HepG2 (cell line): ENCODE data around the gene TBX15. TPM values are rescaled to one million over a fixed set of nuclear protein-coding genes. Genes with fewer than 3 reads are reported as not detected.

Experiments
- ATAC-seq: fragments of 200-7000 bp; cut with Tn5 transposase; 3 replicates; pipeline ENCODE4 v1.9.1; 2020; ENCODE audit warnings: mild to moderate bottlenecking, moderate library complexity
- BruUV-seq: library from RNA; stranded (reverse); fragments of 400-500 nt; replicated peaks from 2 replicates; lab custom pipeline; 2021; lab: Mats Ljungman, UMichigan
- CTCF ChIA-PET: fragments of 300-600 bp; formaldehyde crosslinking; extraction: SDS; loops from one replicate; lab custom pipeline; 2021; ENCODE audit warnings: low total read pairs, inconsistent platforms, low intra/inter-chr PET ratio; lab: Yijun Ruan, JAX
- POLR2A ChIA-PET: fragments of 350-600 bp; sonication (Branson Sonifier 250); formaldehyde crosslinking; loops from one replicate; lab custom pipeline; 2020; ENCODE audit warnings: antibody characterized with exemption, inconsistent platforms; lab: Yijun Ruan, JAX
- DNase-seq: peaks from one replicate; pipeline ENCODE4 v3.0.0-alpha.2; 2015; ENCODE audit warnings: low spot score
- FAIRE-seq: peaks from 3 replicates; lab custom pipeline; 2011; peaks lifted over from hg19 to GRCh38; lab: Jason Lieb, UNC
- H2AFZ ChIP-seq: one replicate; pipeline ENCODE4 v1.6.1; 2011; ENCODE audit warnings: low read length, inconsistent platforms
- H3K27ac ChIP-seq: fragments of 300-600 bp; 3 replicates; pipeline ENCODE4 v1.8.0; 2011; ENCODE audit warnings: mixed run types, mild to moderate bottlenecking, mixed read lengths, low read length, inconsistent platforms; ENCODE audit not compliant: insufficient read depth; ENCODE audit errors: extremely low read length
- H3K27me3 ChIP-seq, 2 experiments: fragments of 200-600 bp in 1 of 2; 2 replicates in 1 of 2; 3 replicates in 1 of 2; pipeline versions ENCODE4 v1.6.0 to v1.8.0; 2011; ENCODE audit warnings: low read length in 2 of 2, mild to moderate bottlenecking in 2 of 2, moderate library complexity in 2 of 2, inconsistent platforms in 1 of 2; ENCODE audit not compliant: insufficient read depth in 2 of 2, control insufficient read depth in 1 of 2
- H3K36me3 ChIP-seq, 2 experiments: fragments of 200-600 bp in 1 of 2; replicated peaks in 1 of 2; 2 replicates in 1 of 2; 3 replicates in 1 of 2; pipeline versions ENCODE4 v1.5.1 to v1.8.0; 2011; ENCODE audit warnings: low read length in 2 of 2, inconsistent platforms in 1 of 2; ENCODE audit not compliant: insufficient read depth in 2 of 2, control insufficient read depth in 1 of 2
- H3K4me1 ChIP-seq: 2 replicates; pipeline ENCODE4 v1.5.1; 2012; ENCODE audit warnings: low read length, inconsistent platforms; ENCODE audit not compliant: insufficient read depth
- H3K4me2 ChIP-seq: 2 replicates; pipeline ENCODE4 v1.6.0; 2011; ENCODE audit warnings: low read depth, low read length, inconsistent platforms
- H3K4me3 ChIP-seq, 3 experiments: fragments of 200-600 bp in 1 of 3; sonication (generic), shearing (Covaris generic) in 1 of 3; replicated peaks in 1 of 3; 2 replicates each; pipeline ENCODE4 v1.5.1; 2011 to 2016; ENCODE audit warnings: low read length in 3 of 3, inconsistent platforms in 2 of 3, low read depth in 2 of 3, mild to moderate bottlenecking in 2 of 3, control low read depth in 1 of 3, mixed read lengths in 1 of 3; ENCODE audit not compliant: insufficient read depth in 1 of 3
- H3K79me2 ChIP-seq: one replicate; pipeline ENCODE4 v1.6.1; 2011; ENCODE audit warnings: low read length, inconsistent platforms; ENCODE audit not compliant: insufficient read depth
- H3K9ac ChIP-seq: 2 replicates; pipeline ENCODE4 v1.6.0; 2011; ENCODE audit warnings: mild to moderate bottlenecking, low read depth, low read length, inconsistent platforms; ENCODE audit not compliant: insufficient read depth
- H3K9me3 ChIP-seq: 2 replicates; pipeline ENCODE4 v1.5.1; 2012; ENCODE audit warnings: mild to moderate bottlenecking, low read length
- H4K20me1 ChIP-seq: 2 replicates; pipeline ENCODE4 v1.6.0; 2011; ENCODE audit warnings: inconsistent platforms, mild to moderate bottlenecking, low read length, moderate library complexity; ENCODE audit not compliant: insufficient read depth
- KLF12 ChIP-seq: sonication (generic); formaldehyde crosslinking; IDR thresholded peaks from 2 replicates; pipeline ENCODE4 v1.4.0; 2020; ENCODE audit warnings: missing genetic modification reagents, borderline replicate concordance
- ZMYM3 ChIP-seq: sonication (generic); formaldehyde crosslinking; IDR thresholded peaks from 2 replicates; pipeline ENCODE4 v1.5.1; 2020; ENCODE audit warnings: mild to moderate bottlenecking, missing genetic modification reagents
- ZSCAN21 ChIP-seq: sonication (generic); formaldehyde crosslinking; IDR thresholded peaks from 2 replicates; pipeline ENCODE4 v1.8.0; 2022; ENCODE audit warnings: mild to moderate bottlenecking, missing genetic modification reagents, moderate library complexity, borderline replicate concordance
- WGBS: methylation state at CpG from one replicate; pipeline ENCODE4 v1.1.6; 2017; ENCODE audit warnings: low lambda C conversion rate; 5-methylcytosine and 5-hydroxymethylcytosine counted together
- in situ Hi-C: cut with HindIII; loops from 2 replicates; pipeline ENCODE4 v1.10.0; 2017; ENCODE audit warnings: low pct_unique_long_range_greater_than_20kb; ENCODE audit not compliant: extremely low pct_ligation_motif_present
- intact Hi-C: fragments of 100-400 bp; cut with micrococcal nuclease; formaldehyde crosslinking; loops from one replicate; pipeline ENCODE4 v1.10.0; 2022; ENCODE audit not compliant: unreplicated experiment
- polyA plus RNA-seq, 8 experiments: library from polyadenylated mRNA; depleted of rRNA in 3 of 8; stranded (reverse) in 7 of 8; unstranded in 1 of 8; fragments of >200 nt; fragmentation: Illumina TruSeq in 4 of 8; extraction: Trizol in 4 of 8; gene quantifications; 2 replicates each; pipeline versions ENCODE4 v1.2.1 to v1.2.3, GENCODE V29; 2011 to 2016; ENCODE audit warnings: low read depth in 4 of 8, missing spikeins in 1 of 8, mixed read lengths in 1 of 8; ENCODE audit not compliant: insufficient read depth in 1 of 8
- total RNA-seq, 5 experiments: library from RNA; depleted of rRNA; stranded (reverse); fragments of >200 nt; fragmentation: Illumina TruSeq; extraction: Trizol; gene quantifications; 2 replicates each; pipeline ENCODE4 v1.2.3, GENCODE V29; 2016; ENCODE audit warnings: low read depth in 1 of 5
- TF ChIP-seq, protein P1 (sequence below), 2 experiments: sonication (generic) in 1 of 2; formaldehyde crosslinking in 1 of 2; IDR thresholded peaks; 2 replicates each; pipeline versions ENCODE4 v1.6.1 to v1.9.0; 2014 to 2022; ENCODE audit warnings: antibody characterized with exemption in 1 of 2, borderline replicate concordance in 1 of 2, inconsistent platforms in 1 of 2, low read depth in 1 of 2, missing genetic modification reagents in 1 of 2
- TF ChIP-seq, protein P2 (sequence below): sonication (generic); formaldehyde crosslinking; IDR thresholded peaks from 2 replicates; pipeline ENCODE4 v1.4.0; 2020; ENCODE audit warnings: missing genetic modification reagents, borderline replicate concordance

Gene TBX15
- total and polyA plus RNA-seq, 2 of the 13 experiments (the other 11 are each of a cell fraction or from before 2014, with no cell fraction given) = 0.42 to 1.9 TPM

DNA sequence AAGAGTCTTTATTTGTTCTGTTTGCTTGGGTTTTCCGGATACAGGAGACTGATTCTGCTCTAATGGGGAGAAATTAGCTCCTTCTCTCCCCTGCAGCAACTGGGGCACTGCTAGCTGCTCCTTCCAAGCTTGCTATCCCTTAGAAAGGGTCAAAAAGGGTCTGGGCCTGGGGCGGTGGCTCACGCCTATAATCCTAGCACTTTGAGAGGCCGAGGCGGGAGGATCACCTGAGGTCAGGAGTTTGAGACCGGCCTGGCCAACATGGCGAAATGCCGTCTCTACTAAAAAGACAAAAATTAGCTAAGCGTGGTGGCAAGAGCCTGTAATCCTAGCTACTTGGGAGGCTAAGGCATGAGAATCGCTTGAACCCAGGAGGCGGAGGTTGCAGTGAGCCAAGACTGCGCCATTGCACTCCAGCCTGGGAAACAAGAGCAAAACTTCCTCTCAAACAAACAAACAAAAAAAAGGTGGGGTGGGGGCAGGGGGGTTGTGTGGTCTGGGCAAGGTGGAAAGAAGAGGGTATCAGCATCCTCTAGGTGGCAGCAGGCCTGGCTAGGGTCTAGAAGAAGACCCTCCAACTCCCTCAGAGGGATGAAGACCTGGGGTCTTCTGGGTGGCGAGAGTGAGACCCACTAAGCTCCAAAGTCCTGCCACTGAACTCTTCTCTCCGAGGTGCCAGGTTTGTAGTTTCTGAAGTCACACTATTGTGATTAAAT, 15.4 kb upstream of the TBX15 start:
- WGBS = 94% methylated on average over 14 of the region's 14 CpGs
- no peak for TF ChIP-seq ZMYM3
- TF ChIP-seq ZSCAN21 (CRISPR knock-in tag) = no peak
- no peak for TF ChIP-seq KLF12 (CRISPR knock-in tag)
- TF ChIP-seq, protein P1, sequence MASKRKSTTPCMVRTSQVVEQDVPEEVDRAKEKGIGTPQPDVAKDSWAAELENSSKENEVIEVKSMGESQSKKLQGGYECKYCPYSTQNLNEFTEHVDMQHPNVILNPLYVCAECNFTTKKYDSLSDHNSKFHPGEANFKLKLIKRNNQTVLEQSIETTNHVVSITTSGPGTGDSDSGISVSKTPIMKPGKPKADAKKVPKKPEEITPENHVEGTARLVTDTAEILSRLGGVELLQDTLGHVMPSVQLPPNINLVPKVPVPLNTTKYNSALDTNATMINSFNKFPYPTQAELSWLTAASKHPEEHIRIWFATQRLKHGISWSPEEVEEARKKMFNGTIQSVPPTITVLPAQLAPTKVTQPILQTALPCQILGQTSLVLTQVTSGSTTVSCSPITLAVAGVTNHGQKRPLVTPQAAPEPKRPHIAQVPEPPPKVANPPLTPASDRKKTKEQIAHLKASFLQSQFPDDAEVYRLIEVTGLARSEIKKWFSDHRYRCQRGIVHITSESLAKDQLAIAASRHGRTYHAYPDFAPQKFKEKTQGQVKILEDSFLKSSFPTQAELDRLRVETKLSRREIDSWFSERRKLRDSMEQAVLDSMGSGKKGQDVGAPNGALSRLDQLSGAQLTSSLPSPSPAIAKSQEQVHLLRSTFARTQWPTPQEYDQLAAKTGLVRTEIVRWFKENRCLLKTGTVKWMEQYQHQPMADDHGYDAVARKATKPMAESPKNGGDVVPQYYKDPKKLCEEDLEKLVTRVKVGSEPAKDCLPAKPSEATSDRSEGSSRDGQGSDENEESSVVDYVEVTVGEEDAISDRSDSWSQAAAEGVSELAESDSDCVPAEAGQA (IDR thresholded peaks at IDR 0.05; ENCODE audit: low read depth) = no peak
- TF ChIP-seq, protein P1 (CRISPR knock-in tag; IDR thresholded peaks at IDR 0.05; ENCODE audit: borderline replicate concordance) = no peak
- TF ChIP-seq, protein P2, sequence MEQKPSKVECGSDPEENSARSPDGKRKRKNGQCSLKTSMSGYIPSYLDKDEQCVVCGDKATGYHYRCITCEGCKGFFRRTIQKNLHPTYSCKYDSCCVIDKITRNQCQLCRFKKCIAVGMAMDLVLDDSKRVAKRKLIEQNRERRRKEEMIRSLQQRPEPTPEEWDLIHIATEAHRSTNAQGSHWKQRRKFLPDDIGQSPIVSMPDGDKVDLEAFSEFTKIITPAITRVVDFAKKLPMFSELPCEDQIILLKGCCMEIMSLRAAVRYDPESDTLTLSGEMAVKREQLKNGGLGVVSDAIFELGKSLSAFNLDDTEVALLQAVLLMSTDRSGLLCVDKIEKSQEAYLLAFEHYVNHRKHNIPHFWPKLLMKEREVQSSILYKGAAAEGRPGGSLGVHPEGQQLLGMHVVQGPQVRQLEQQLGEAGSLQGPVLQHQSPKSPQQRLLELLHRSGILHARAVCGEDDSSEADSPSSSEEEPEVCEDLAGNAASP (CRISPR knock-in tag) = no peak
- ATAC-seq (no peak), FAIRE-seq (no peak), DNase-seq (no peak)
- Histone ChIP-seq H2AFZ (no peak overlapping the region), H3K4me1 (no peaks in the 10 kb centered on the region), H3K9ac (no peak overlapping the region), H3K4me2 (no peak overlapping the region), H3K27ac (no peak overlapping the region), H3K9me3 (no peaks in the 10 kb centered on the region; the same call in 1 of the 2 replicates), H3K27me3 (no peaks in the 10 kb centered on the region), H3K36me3 (no peaks in the 10 kb centered on the region), H3K79me2 (no peaks in the 10 kb centered on the region), H4K20me1 (no peaks in the 10 kb centered on the region), H3K4me3 (no peak overlapping the region)
- intact Hi-C loops (no loop called here), in situ Hi-C loops (loop anchor here (25.0 kb wide), 2 partner anchors 441 to 841 kb away; no protein-coding TSS in a partner anchor)
- ChIA-PET POLR2A (no interaction called here), CTCF (no interaction called here)
- no TSS peak for BruUV-seq
